Endodermal cell (in vitro differentiated cells): ENCODE measurements around the gene ELN. TPM values are rescaled to one million over a fixed set of nuclear protein-coding genes. Genes with fewer than 3 reads are reported as not detected.

Experiments used
- DNase-seq: peaks from one replicate; pipeline ENCODE4 v3.0.0-alpha.2; 2017
- H3K27ac ChIP-seq: 2 replicates; pipeline ENCODE4 v1.5.1; 2013; ENCODE audit warnings: mild to moderate bottlenecking, low read depth, low read length, moderate library complexity
- H3K27me3 ChIP-seq: 2 replicates; pipeline ENCODE4 v1.6.1; 2013; ENCODE audit warnings: mild to moderate bottlenecking, low read length, moderate library complexity; ENCODE audit not compliant: insufficient read depth, control insufficient read depth, poor library complexity, severe bottlenecking
- H3K36me3 ChIP-seq: 2 replicates; pipeline ENCODE4 v1.7.0; 2013; ENCODE audit warnings: mild to moderate bottlenecking, low read length, moderate library complexity; ENCODE audit not compliant: control insufficient read depth, insufficient read depth
- H3K4me1 ChIP-seq: one replicate; pipeline ENCODE4 v1.7.0; 2013; ENCODE audit warnings: low read length; ENCODE audit not compliant: control insufficient read depth, insufficient read depth
- H3K4me3 ChIP-seq: 2 replicates; pipeline ENCODE4 v1.5.1; 2013; ENCODE audit warnings: mild to moderate bottlenecking, low read length, moderate library complexity
- H3K9ac ChIP-seq: 2 replicates; pipeline ENCODE4 v1.6.1; 2013; ENCODE audit warnings: mild to moderate bottlenecking, low read length, moderate library complexity; ENCODE audit not compliant: poor library complexity, severe bottlenecking; ENCODE audit errors: extremely low read depth
- H3K9me3 ChIP-seq: 2 replicates; pipeline ENCODE4 v1.6.1; 2013; ENCODE audit warnings: mild to moderate bottlenecking, low read length, moderate library complexity; ENCODE audit not compliant: control insufficient read depth
- H3K27ac Mint-ChIP-seq: 2 replicates; pipeline ENCODE4 v1.8.0; 2020; ENCODE audit warnings: mixed read lengths
- H3K27me3 Mint-ChIP-seq: 2 replicates; pipeline ENCODE4 v1.8.0; 2021; ENCODE audit warnings: mild to moderate bottlenecking, mixed read lengths; ENCODE audit not compliant: insufficient read depth
- H3K36me3 Mint-ChIP-seq: 2 replicates; pipeline ENCODE4 v1.8.0; 2020; ENCODE audit warnings: low read depth, mixed read lengths
- H3K4me1 Mint-ChIP-seq: 2 replicates; pipeline ENCODE4 v1.8.0; 2020; ENCODE audit warnings: mixed read lengths
- H3K4me3 Mint-ChIP-seq: 2 replicates; pipeline ENCODE4 v1.8.0; 2020; ENCODE audit warnings: mild to moderate bottlenecking, moderate library complexity, mixed read lengths
- H3K9me3 Mint-ChIP-seq: 2 replicates; pipeline ENCODE4 v1.8.0; 2020; ENCODE audit warnings: mild to moderate bottlenecking, mixed read lengths
- WGBS, 2 experiments: methylation state at CpG; one replicate each; pipeline versions ENCODE4 v1.1.5 to v1.1.7; 2013; ENCODE audit warnings: missing lambda C conversion rate in 2 of 2, mixed read lengths in 1 of 2; ENCODE audit not compliant: insufficient coverage in 1 of 2, insufficient read length in 1 of 2; 5-methylcytosine and 5-hydroxymethylcytosine counted together
- total RNA-seq, 2 donors: library from RNA; stranded (reverse); fragmentation: NEBNext Ultra II Directional in 1 of 2; extraction: Animal tissue kit (Norgen Biotek cat#: 25700) in 1 of 2; gene quantifications; 2 replicates in 1 of 2; 3 replicates in 1 of 2; pipeline ENCODE4 v1.2.1, GENCODE V29; 2021
- TF ChIP-seq, protein P1 (sequence below): fragments of 200-600 bp; sonication (generic); conservative IDR thresholded peaks from 2 replicates; pipeline ENCODE4 v1.5.0; 2021; ENCODE audit warnings: antibody characterized with exemption, mild to moderate bottlenecking

ELN gene
- total RNA-seq, 2 donors from 2014 or later, result 0.70 to 1.6 TPM

DNA sequence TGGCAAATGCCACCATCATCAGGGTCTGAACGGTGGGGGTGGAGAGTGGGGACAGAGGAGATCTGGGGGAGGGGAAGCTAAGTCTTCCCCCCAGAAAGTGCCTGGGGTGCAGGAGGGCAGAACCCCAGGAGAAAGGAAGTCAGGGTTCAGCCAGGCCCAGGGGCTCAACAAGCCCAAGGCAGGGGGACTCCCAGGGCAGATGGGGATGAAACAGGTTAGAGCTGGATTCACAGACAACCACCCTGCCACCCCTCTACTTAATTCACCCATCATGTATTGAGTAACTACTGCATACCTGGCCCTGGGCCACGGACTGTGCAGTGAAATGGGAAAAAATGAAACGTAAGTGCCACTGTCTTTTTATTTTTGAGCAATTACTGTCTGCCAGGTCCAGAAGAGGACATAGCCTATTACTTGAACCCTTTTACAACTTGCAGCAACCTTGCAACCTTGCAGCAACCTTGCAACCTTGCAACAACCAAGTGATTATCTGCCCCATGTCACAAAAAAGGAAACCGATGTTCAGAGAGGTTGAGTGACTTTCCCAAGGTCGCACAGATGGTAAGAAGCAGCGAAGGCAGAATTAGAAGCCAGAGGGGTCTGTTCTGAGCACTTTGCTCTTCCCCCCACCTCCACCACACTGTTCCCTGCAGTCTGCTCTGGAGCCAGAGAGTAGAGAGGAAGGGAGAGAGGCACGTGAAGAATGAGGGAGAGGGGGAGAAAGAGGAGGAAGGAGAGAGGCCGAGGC lies 4.8 kb downstream of the ELN start:
- Histone ChIP-seq H3K9ac (no peak overlapping the region), H3K4me3 (no peak overlapping the region), H3K27ac (peak overlapping the region; percentile 95), H3K36me3 (no peaks in the 10 kb centered on the region), H3K4me1 (peaks cover 10% of the 10 kb centered on the region), H3K27me3 (no peaks in the 10 kb centered on the region), H3K9me3 (no peaks in the 10 kb centered on the region)
- Mint-ChIP-seq H3K4me3 (no peak overlapping the region), H3K27ac (no peak overlapping the region), H3K4me1 (peaks cover 11% of the 10 kb centered on the region), H3K27me3 (peaks cover 3% of the 10 kb centered on the region), H3K9me3 (no peaks in the 10 kb centered on the region), H3K36me3 (no peaks in the 10 kb centered on the region)
- 72 to 79% methylated on average over 6 to 8 of the region's 8 CpGs for WGBS, 2 experiments
- TF ChIP-seq, protein P1, sequence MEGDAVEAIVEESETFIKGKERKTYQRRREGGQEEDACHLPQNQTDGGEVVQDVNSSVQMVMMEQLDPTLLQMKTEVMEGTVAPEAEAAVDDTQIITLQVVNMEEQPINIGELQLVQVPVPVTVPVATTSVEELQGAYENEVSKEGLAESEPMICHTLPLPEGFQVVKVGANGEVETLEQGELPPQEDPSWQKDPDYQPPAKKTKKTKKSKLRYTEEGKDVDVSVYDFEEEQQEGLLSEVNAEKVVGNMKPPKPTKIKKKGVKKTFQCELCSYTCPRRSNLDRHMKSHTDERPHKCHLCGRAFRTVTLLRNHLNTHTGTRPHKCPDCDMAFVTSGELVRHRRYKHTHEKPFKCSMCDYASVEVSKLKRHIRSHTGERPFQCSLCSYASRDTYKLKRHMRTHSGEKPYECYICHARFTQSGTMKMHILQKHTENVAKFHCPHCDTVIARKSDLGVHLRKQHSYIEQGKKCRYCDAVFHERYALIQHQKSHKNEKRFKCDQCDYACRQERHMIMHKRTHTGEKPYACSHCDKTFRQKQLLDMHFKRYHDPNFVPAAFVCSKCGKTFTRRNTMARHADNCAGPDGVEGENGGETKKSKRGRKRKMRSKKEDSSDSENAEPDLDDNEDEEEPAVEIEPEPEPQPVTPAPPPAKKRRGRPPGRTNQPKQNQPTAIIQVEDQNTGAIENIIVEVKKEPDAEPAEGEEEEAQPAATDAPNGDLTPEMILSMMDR, result no peak
- no peak for DNase-seq

GRCh38 chr7:74033372-74034311 lies 5.7 kb downstream of the ELN start:
- no peaks in the 10 kb centered on the region for H3K9me3 ChIP-seq
- H3K27me3 ChIP-seq, result no peaks in the 10 kb centered on the region
- H3K27ac ChIP-seq, result peak overlapping the region; percentile 95
- no peaks in the 10 kb centered on the region for H3K36me3 ChIP-seq
- WGBS, 2 experiments, result 69 to 79% methylated on average over 28 to 37 of the region's 37 CpGs
- peaks cover 10% of the 10 kb centered on the region for H3K4me1 ChIP-seq
- no peak overlapping the region for H3K4me3 ChIP-seq
- no peak overlapping the region for H3K9ac ChIP-seq
- TF ChIP-seq, protein P1, result no peak
- H3K4me3 Mint-ChIP-seq, result no peak overlapping the region
- peak overlapping the region; percentile 58 for H3K27ac Mint-ChIP-seq
- peaks cover 11% of the 10 kb centered on the region for H3K4me1 Mint-ChIP-seq
- no peaks in the 10 kb centered on the region for H3K9me3 Mint-ChIP-seq
- no peak for DNase-seq
- H3K27me3 Mint-ChIP-seq, result peaks cover 3% of the 10 kb centered on the region
- no peaks in the 10 kb centered on the region for H3K36me3 Mint-ChIP-seq

DNA sequence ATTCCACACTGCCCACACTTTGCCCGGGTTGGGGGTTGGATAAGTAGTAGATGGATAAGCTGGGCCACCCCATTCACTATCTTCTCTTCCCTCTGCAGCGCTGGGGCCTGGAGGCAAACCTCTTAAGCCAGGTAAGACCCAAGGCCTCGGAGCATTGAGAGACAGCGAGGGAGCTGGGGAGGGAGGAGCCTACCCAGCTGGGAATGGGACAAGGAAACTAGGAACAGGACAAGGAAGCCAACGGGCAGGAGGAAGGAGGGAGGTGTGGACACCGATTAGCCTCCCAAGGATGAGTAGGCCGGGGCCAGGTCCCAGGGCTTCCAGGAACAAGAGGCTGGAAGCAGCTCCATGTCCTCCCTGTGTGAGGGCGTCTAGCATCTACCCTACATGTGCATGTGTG lies 9.6 kb downstream of the ELN start:
- 91% methylated on average over 6 to 7 of the region's 8 CpGs for WGBS, 2 experiments
- no peak for DNase-seq
- no peak overlapping the region for H3K27ac Mint-ChIP-seq

More for the DNA sequence above, 9.6 kb downstream of the ELN start:
- Histone ChIP-seq H3K27ac (no peak overlapping the region), H3K36me3 (no peaks in the 10 kb centered on the region), H3K27me3 (no peaks in the 10 kb centered on the region), H3K4me1 (no peaks in the 10 kb centered on the region), H3K9me3 (no peaks in the 10 kb centered on the region), H3K4me3 (no peak overlapping the region), H3K9ac (no peak overlapping the region)
- H3K27me3 Mint-ChIP-seq, result no peaks in the 10 kb centered on the region
- no peaks in the 10 kb centered on the region for H3K9me3 Mint-ChIP-seq
- TF ChIP-seq, protein P1, result no peak
- H3K4me3 Mint-ChIP-seq, result no peak overlapping the region
- peaks cover 1% of the 10 kb centered on the region for H3K4me1 Mint-ChIP-seq
- H3K36me3 Mint-ChIP-seq, result no peaks in the 10 kb centered on the region
